HG03565 (cell line): ENCODE results near the gene IQSEC3.
"Not testable (repeated sequence)": the region's sequence is repeated elsewhere in the genome, so short reads cannot be mapped to it uniquely, and the experiment has no call there.

Experiments
- ATAC-seq: cut with Tn5 transposase; IDR thresholded peaks from one replicate; pipeline ENCODE4 v1.9.1; 2021; ENCODE audit warnings: mild to moderate bottlenecking, moderate library complexity; ENCODE audit not compliant: unreplicated experiment

Gene IQSEC3

GRCh38 chr12:66428-66781 is at the start of gene IQSEC3:
TSS of gene IQSEC3 (plus strand) at chr12:66767. CDS start at chr12:66883, 116 bp downstream.
- not testable (repeated sequence) for ATAC-seq

GRCh38 chr12:17370-18340 is 48.9 kb upstream of the IQSEC3 start:
- ATAC-seq: not testable (repeated sequence)

- ATAC-seq: not testable (repeated sequence)
Observed at GRCh38 chr12:18821-19567, 47.6 kb upstream of the IQSEC3 start.

- ATAC-seq: not testable (repeated sequence)
Observed at GRCh38 chr12:19906-20305, 46.7 kb upstream of the IQSEC3 start.

GRCh38 chr12:20757-21156 is 45.8 kb upstream of the IQSEC3 start:
- ATAC-seq: no peak

GRCh38 chr12:21301-22189 is 45.0 kb upstream of the IQSEC3 start:
- peak; percentile 53 for ATAC-seq

GRCh38 chr12:22190-22529 is 44.4 kb upstream of the IQSEC3 start:
- no peak for ATAC-seq

GRCh38 chr12:22530-23201 is 43.9 kb upstream of the IQSEC3 start:
- no peak for ATAC-seq

GRCh38 chr12:27904-28303 is 38.7 kb upstream of the IQSEC3 start:
- not testable (repeated sequence) for ATAC-seq

GRCh38 chr12:38775-39174 is 27.8 kb upstream of the IQSEC3 start:
- ATAC-seq: not testable (repeated sequence)

GRCh38 chr12:39555-40265 is 26.9 kb upstream of the IQSEC3 start:
- not testable (repeated sequence) for ATAC-seq

- ATAC-seq: not testable (repeated sequence)
Observed at GRCh38 chr12:44352-44751, 22.2 kb upstream of the IQSEC3 start.

- ATAC-seq: not testable (repeated sequence)
Observed at GRCh38 chr12:45235-45990, 21.2 kb upstream of the IQSEC3 start.

GRCh38 chr12:45991-46358 is 20.6 kb upstream of the IQSEC3 start:
- ATAC-seq: not testable (repeated sequence)

GRCh38 chr12:46542-46941 is 20.0 kb upstream of the IQSEC3 start:
- not testable (repeated sequence) for ATAC-seq

- ATAC-seq: not testable (repeated sequence)
Observed at GRCh38 chr12:47699-48226, 18.8 kb upstream of the IQSEC3 start.

GRCh38 chr12:49149-49548 is 17.4 kb upstream of the IQSEC3 start:
- not testable (repeated sequence) for ATAC-seq

- not testable (repeated sequence) for ATAC-seq
Observed at GRCh38 chr12:51087-51486, 15.5 kb upstream of the IQSEC3 start.

GRCh38 chr12:51962-52361 is 14.6 kb upstream of the IQSEC3 start:
- ATAC-seq: not testable (repeated sequence)
